Progenitor cell of endocrine pancreas (in vitro differentiated cells): ENCODE data around the gene TMC8. TPM values are rescaled to one million over a fixed set of nuclear protein-coding genes. Genes with fewer than 3 reads are reported as not detected.

ENCODE experiments used
- DNase-seq: peaks from one replicate; pipeline ENCODE4 v3.0.0; 2021; ENCODE audit warnings: low spot score; ENCODE audit not compliant: unreplicated experiment
- H3K27ac Mint-ChIP-seq: 2 replicates; pipeline ENCODE4 v1.8.0; 2021; ENCODE audit warnings: mild to moderate bottlenecking, moderate library complexity, mixed read lengths
- H3K27me3 Mint-ChIP-seq: 2 replicates; pipeline ENCODE4 v1.8.0; 2021; ENCODE audit warnings: mixed read lengths
- H3K36me3 Mint-ChIP-seq: 2 replicates; pipeline ENCODE4 v1.8.0; 2022; ENCODE audit warnings: mixed read lengths; ENCODE audit not compliant: insufficient read depth
- H3K4me1 Mint-ChIP-seq: 2 replicates; pipeline ENCODE4 v1.8.0; 2021; ENCODE audit warnings: low read depth, mixed read lengths
- H3K4me3 Mint-ChIP-seq: 2 replicates; pipeline ENCODE4 v1.8.0; 2021; ENCODE audit warnings: low read depth, mild to moderate bottlenecking, moderate library complexity, mixed read lengths
- H3K9me3 Mint-ChIP-seq: 2 replicates; pipeline ENCODE4 v1.8.0; 2021; ENCODE audit warnings: low read depth, mixed read lengths
- total RNA-seq: library from RNA; stranded (reverse); gene quantifications from 2 replicates; pipeline ENCODE4 v1.2.1, GENCODE V29; 2021
- TF ChIP-seq, protein P1 (sequence below): fragments of 200-600 bp; sonication (generic); IDR thresholded peaks from one replicate; pipeline ENCODE4 v1.5.0; 2021; ENCODE audit warnings: antibody characterized with exemption, mild to moderate bottlenecking; ENCODE audit not compliant: unreplicated experiment

The TMC8 gene
- total RNA-seq, 1 donor from 2014 or later = 0.12 TPM

- Mint-ChIP-seq H3K36me3 (peaks cover under 1% of the 10 kb centered on the region), H3K4me1 (peaks cover 6% of the 10 kb centered on the region), H3K27me3 (peaks cover 15% of the 10 kb centered on the region), H3K27ac (peak within 1 kb of the TSS; percentile 97), H3K9me3 (no peaks in the 10 kb centered on the region), H3K4me3 (peak within 1 kb of the TSS; percentile 83)
- TF ChIP-seq, protein P1, sequence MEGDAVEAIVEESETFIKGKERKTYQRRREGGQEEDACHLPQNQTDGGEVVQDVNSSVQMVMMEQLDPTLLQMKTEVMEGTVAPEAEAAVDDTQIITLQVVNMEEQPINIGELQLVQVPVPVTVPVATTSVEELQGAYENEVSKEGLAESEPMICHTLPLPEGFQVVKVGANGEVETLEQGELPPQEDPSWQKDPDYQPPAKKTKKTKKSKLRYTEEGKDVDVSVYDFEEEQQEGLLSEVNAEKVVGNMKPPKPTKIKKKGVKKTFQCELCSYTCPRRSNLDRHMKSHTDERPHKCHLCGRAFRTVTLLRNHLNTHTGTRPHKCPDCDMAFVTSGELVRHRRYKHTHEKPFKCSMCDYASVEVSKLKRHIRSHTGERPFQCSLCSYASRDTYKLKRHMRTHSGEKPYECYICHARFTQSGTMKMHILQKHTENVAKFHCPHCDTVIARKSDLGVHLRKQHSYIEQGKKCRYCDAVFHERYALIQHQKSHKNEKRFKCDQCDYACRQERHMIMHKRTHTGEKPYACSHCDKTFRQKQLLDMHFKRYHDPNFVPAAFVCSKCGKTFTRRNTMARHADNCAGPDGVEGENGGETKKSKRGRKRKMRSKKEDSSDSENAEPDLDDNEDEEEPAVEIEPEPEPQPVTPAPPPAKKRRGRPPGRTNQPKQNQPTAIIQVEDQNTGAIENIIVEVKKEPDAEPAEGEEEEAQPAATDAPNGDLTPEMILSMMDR = no peak
- DNase-seq = peak; percentile 66
Observed at GRCh38 chr17:78128551-78129350, 1.8 kb upstream of the TMC8 start, which contains the start of gene TMC6. Gene TMC6 (minus strand): TSS chr17:78128755. CDS start chr17:78126832, 1,923 bp downstream.

DNA sequence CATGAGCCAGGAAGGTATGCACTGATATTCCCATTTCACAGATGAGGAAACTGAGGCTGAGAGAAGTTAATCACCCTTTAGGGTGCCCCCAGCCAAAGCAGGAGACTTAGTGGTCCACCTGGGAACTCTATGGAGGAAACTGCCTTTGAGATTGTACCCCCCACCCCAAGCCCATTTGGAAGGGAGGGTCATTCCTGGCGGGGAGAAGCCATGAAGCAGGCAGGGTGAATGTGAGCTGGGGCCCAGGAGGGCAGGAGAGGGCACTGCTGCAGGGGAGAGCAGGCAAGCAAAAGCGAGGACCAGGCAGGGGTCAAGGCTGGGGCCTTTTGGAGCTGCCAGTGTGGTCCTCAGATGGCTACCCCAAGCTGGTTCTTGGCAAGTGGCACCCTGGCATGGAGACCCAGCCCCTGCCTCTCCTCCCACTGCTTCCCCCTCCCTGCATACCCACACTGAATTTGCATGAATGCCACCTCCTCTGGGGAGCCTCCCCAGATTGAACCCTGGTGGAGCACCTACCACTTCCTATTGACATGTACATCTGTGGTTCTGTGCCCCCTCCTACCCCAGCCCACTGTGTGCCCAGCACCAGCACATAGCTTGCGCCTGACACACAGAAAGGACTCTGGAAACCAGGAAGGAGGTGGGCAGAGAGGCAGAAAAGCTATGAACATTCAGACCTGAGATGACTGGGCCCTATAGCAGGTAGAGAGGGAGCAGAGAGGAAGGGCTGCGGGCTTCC, 1.1 kb upstream of the TMC8 start:
- peaks cover 21% of the 10 kb centered on the region for H3K27me3 Mint-ChIP-seq
- DNase-seq = no peak
- peak overlapping the region; percentile 81 for H3K4me3 Mint-ChIP-seq
- TF ChIP-seq, protein P1 = no peak
- no peaks in the 10 kb centered on the region for H3K9me3 Mint-ChIP-seq
- H3K4me1 Mint-ChIP-seq = peaks cover 8% of the 10 kb centered on the region
- peak overlapping the region; percentile 89 for H3K27ac Mint-ChIP-seq
- no peaks in the 10 kb centered on the region for H3K36me3 Mint-ChIP-seq

DNA sequence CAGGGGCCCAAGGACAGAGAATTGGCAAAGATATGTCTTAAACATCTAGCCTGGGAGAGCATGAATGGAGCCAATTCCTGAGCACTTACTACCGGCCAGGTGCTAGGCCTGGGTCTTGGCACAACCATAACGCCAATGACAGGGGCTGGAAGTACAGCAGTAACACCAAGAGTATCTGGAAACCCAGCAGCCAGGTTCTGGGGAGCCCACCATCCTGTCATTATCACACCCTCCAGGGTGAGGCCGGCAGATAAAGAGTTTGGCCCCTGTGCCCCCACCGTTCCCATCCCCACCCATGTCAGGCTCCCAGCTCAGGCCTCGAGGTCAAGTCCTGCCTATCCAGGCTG, 508 bp upstream of the TMC8 start:
- Mint-ChIP-seq H3K27ac (no peak overlapping the region), H3K27me3 (peaks cover 21% of the 10 kb centered on the region), H3K36me3 (no peaks in the 10 kb centered on the region), H3K9me3 (no peaks in the 10 kb centered on the region), H3K4me1 (peaks cover 8% of the 10 kb centered on the region), H3K4me3 (peak overlapping the region; percentile 48)
- TF ChIP-seq, protein P1 = no peak
- DNase-seq = no peak

GRCh38 chr17:78131172-78132083, 857 bp downstream of the TMC8 start:
- TF ChIP-seq, protein P1 = peak; percentile 11
- Mint-ChIP-seq H3K4me3 (no peak overlapping the region), H3K27me3 (peaks cover 27% of the 10 kb centered on the region), H3K36me3 (no peaks in the 10 kb centered on the region), H3K27ac (no peak overlapping the region), H3K9me3 (no peaks in the 10 kb centered on the region), H3K4me1 (peaks cover 8% of the 10 kb centered on the region)
- no peak for DNase-seq
